GM21360 (cell line): ENCODE data around the gene GEMIN7.

Experiments used
- ATAC-seq: cut with Tn5 transposase; IDR thresholded peaks from one replicate; pipeline ENCODE4 v1.9.1; 2021; ENCODE audit warnings: mild to moderate bottlenecking, moderate library complexity; ENCODE audit not compliant: unreplicated experiment

The GEMIN7 gene

GRCh38 chr19:45079063-45079910 is at the start of gene GEMIN7:
Gene GEMIN7 (plus strand): TSS chr19:45079260. CDS start chr19:45090115, 10,855 bp downstream.
- ATAC-seq: no peak

GRCh38 chr19:45030825-45031224 is 48.2 kb upstream of the GEMIN7 start:
- ATAC-seq: no peak

GRCh38 chr19:45032421-45032820 is 46.6 kb upstream of the GEMIN7 start:
- no peak for ATAC-seq

GRCh38 chr19:45035755-45036154 is 43.3 kb upstream of the GEMIN7 start:
- ATAC-seq: no peak

- no peak for ATAC-seq
These were observed 41.5 kb upstream of the GEMIN7 start for GRCh38 chr19:45037393-45038169.

GRCh38 chr19:45038931-45039893 is 39.8 kb upstream of the GEMIN7 start, which contains the start of gene CLASRP:
Gene CLASRP (plus strand): TSS chr19:45039045. CDS start chr19:45040213, 1,168 bp downstream.
- ATAC-seq: peak; percentile 83

- ATAC-seq: no peak
These were observed 38.8 kb upstream of the GEMIN7 start for GRCh38 chr19:45040059-45040771.

GRCh38 chr19:45041125-45041524 is 37.9 kb upstream of the GEMIN7 start:
- no peak for ATAC-seq

GRCh38 chr19:45045671-45046353 is 33.2 kb upstream of the GEMIN7 start:
- no peak for ATAC-seq

- ATAC-seq: no peak
These were observed 32.7 kb upstream of the GEMIN7 start for GRCh38 chr19:45046355-45046754.

- ATAC-seq: peak; percentile 47
These were observed 31.8 kb upstream of the GEMIN7 start for GRCh38 chr19:45047188-45047797.

GRCh38 chr19:45049073-45049736 is 29.9 kb upstream of the GEMIN7 start:
- no peak for ATAC-seq

GRCh38 chr19:45050036-45050435 is 29.0 kb upstream of the GEMIN7 start:
- ATAC-seq: no peak

- ATAC-seq: no peak
These were observed 27.0 kb upstream of the GEMIN7 start for GRCh38 chr19:45051929-45052579.

GRCh38 chr19:45056831-45057230 is 22.2 kb upstream of the GEMIN7 start:
- ATAC-seq: no peak

- no peak for ATAC-seq
These were observed 21.6 kb upstream of the GEMIN7 start for GRCh38 chr19:45057444-45057843.

- no peak for ATAC-seq
These were observed 20.4 kb upstream of the GEMIN7 start for GRCh38 chr19:45058622-45059159.
